HCT116 (cell line): ENCODE results near the gene CD83. TPM values are rescaled to one million over a fixed set of nuclear protein-coding genes. Genes with fewer than 3 reads are reported as not detected.

ENCODE experiments used
- ATAC-seq: fragments of 200-7000 bp; cut with Tn5 transposase; 2 replicates; pipeline ENCODE4 v1.9.1; 2020; ENCODE audit warnings: mild to moderate bottlenecking, moderate library complexity
- BruUV-seq: library from RNA; stranded (reverse); fragments of 400-500 nt; replicated peaks from 2 replicates; lab custom pipeline; 2021; lab: Mats Ljungman, UMichigan
- CTCF ChIA-PET: fragments of 300-600 bp; sonication (Branson Sonifier 250); formaldehyde crosslinking; loops from one replicate; lab custom pipeline; 2021; ENCODE audit warnings: antibody characterized with exemption; lab: Charles Lee
- POLR2A ChIA-PET: fragments of 300-600, 350-600 bp; sonication (Branson Sonifier 250); formaldehyde crosslinking; loops from one replicate; lab custom pipeline; 2021; ENCODE audit warnings: antibody characterized with exemption; lab: Charles Lee
- RAD21 ChIA-PET, 2 experiments: fragments of 300-600 bp; sonication (Branson Sonifier 250); formaldehyde crosslinking; loops; one replicate each; lab custom pipeline; 2023; ENCODE audit warnings: low total read pairs in 2 of 2; ENCODE audit not compliant: uncharacterized antibody in 2 of 2, unreplicated experiment in 2 of 2, low non-redundant PET in 1 of 2; lab: Charles Lee
- DNase-seq: peaks from one replicate; pipeline ENCODE4 v3.0.0-alpha.2; 2010; ENCODE audit warnings: low read depth, low spot score
- H2AFZ ChIP-seq: fragments of 200-600 bp; shearing (Covaris generic), sonication (generic); 2 replicates; pipeline ENCODE4 v1.6.1; 2017; ENCODE audit warnings: low read depth, mixed run types, mixed read lengths, antibody characterized with exemption, low read length; ENCODE audit not compliant: poor library complexity, severe bottlenecking
- H3K27ac ChIP-seq: 2 replicates; pipeline ENCODE4 v1.5.1; 2012; ENCODE audit warnings: low read depth, low read length
- H3K27me3 ChIP-seq: fragments of 200-600 bp; sonication (generic); 2 replicates; pipeline ENCODE4 v1.6.1; 2016; ENCODE audit warnings: mixed run types, low read length, mixed read lengths; ENCODE audit not compliant: insufficient read depth
- H3K36me3 ChIP-seq, 2 experiments: fragments of 200-500 bp in 1 of 2; fragments of 200-600 bp in 1 of 2; sonication (Bioruptor generic) in 1 of 2; sonication (generic) in 1 of 2; 2 replicates each; pipeline versions ENCODE4 v1.5.1 to v1.6.1; 2014 to 2016; ENCODE audit warnings: low read length in 2 of 2, inconsistent platforms in 1 of 2, mixed read lengths in 1 of 2, mixed run types in 1 of 2; ENCODE audit not compliant: insufficient read depth in 2 of 2, control insufficient read depth in 1 of 2
- H3K4me1 ChIP-seq, 2 experiments: fragments of 200-600 bp in 1 of 2; sonication (generic) in 1 of 2; 2 replicates each; pipeline versions ENCODE4 v1.5.1 to v1.6.1; 2012 to 2017; ENCODE audit warnings: low read length in 2 of 2, inconsistent platforms in 1 of 2, mild to moderate bottlenecking in 1 of 2, mixed read lengths in 1 of 2, mixed run types in 1 of 2, moderate library complexity in 1 of 2; ENCODE audit not compliant: insufficient read depth in 2 of 2, control insufficient read depth in 1 of 2
- H3K4me2 ChIP-seq: fragments of 200-600 bp; sonication (generic); 2 replicates; pipeline ENCODE4 v1.6.1; 2017; ENCODE audit warnings: mixed run types, low read length, mixed read lengths
- H3K4me3 ChIP-seq, 2 experiments: fragments of 200-600 bp in 1 of 2; sonication (generic) in 1 of 2; replicated peaks in 1 of 2; 2 replicates each; pipeline ENCODE4 v1.5.1; 2011 to 2016; ENCODE audit warnings: low read length in 2 of 2, control low read depth in 1 of 2, low read depth in 1 of 2, mild to moderate bottlenecking in 1 of 2, mixed read lengths in 1 of 2, mixed run types in 1 of 2
- H3K79me2 ChIP-seq: fragments of 200-600 bp; sonication (generic); 2 replicates; pipeline ENCODE4 v1.6.1; 2017; ENCODE audit warnings: mild to moderate bottlenecking, mixed run types, low read length, moderate library complexity, mixed read lengths; ENCODE audit not compliant: insufficient read depth
- H3K9ac ChIP-seq: fragments of 200-600 bp; sonication (generic); 2 replicates; pipeline ENCODE4 v1.6.1; 2016; ENCODE audit warnings: low read length, mixed read lengths
- H3K9me2 ChIP-seq: fragments of 200-600 bp; sonication (generic), shearing (Covaris generic); 2 replicates; pipeline ENCODE4 v1.6.1; 2017; ENCODE audit warnings: mixed run types, mild to moderate bottlenecking, moderate library complexity; ENCODE audit not compliant: insufficient read depth
- H3K9me3 ChIP-seq, 2 experiments: fragments of 200-500 bp in 1 of 2; fragments of 200-600 bp in 1 of 2; sonication (Bioruptor generic) in 1 of 2; sonication (generic) in 1 of 2; 2 replicates each; pipeline ENCODE4 v1.6.1; 2014 to 2017; ENCODE audit warnings: low read length in 2 of 2, mixed read lengths in 2 of 2, inconsistent platforms in 1 of 2, low read depth in 1 of 2, mild to moderate bottlenecking in 1 of 2, mixed run types in 1 of 2, moderate library complexity in 1 of 2; ENCODE audit not compliant: control insufficient read depth in 1 of 2, insufficient read depth in 1 of 2
- H4K20me1 ChIP-seq: fragments of 200-600 bp; sonication (generic), shearing (Covaris generic); 2 replicates; pipeline ENCODE4 v1.6.1; 2017; ENCODE audit warnings: mixed run types, mild to moderate bottlenecking, moderate library complexity; ENCODE audit not compliant: insufficient read depth
- ATF3 ChIP-seq: IDR thresholded peaks from 2 replicates; pipeline ENCODE4 v1.6.1; 2012
- CEBPB ChIP-seq: IDR thresholded peaks from 2 replicates; pipeline ENCODE4 v1.6.1; 2012; ENCODE audit warnings: low read depth
- ELF1 ChIP-seq: IDR thresholded peaks from 2 replicates; pipeline ENCODE4 v1.6.1; 2012; ENCODE audit warnings: low read depth, borderline replicate concordance
- EZH2 ChIP-seq: fragments of 200-600 bp; sonication (generic); IDR thresholded peaks from 2 replicates; pipeline ENCODE4 v1.6.1; 2017; ENCODE audit warnings: antibody characterized with exemption, mixed run types
- EZH2phosphoT487 ChIP-seq: fragments of 200-600 bp; IDR thresholded peaks from 2 replicates; pipeline ENCODE4 v1.6.1; 2018; ENCODE audit warnings: antibody characterized with exemption, borderline replicate concordance
- FOSL1 ChIP-seq: IDR thresholded peaks from 2 replicates; pipeline ENCODE4 v1.6.1; 2012; ENCODE audit warnings: low read depth
- JUND ChIP-seq: IDR thresholded peaks from 2 replicates; pipeline ENCODE4 v1.6.1; 2012
- MAX ChIP-seq: IDR thresholded peaks from 2 replicates; pipeline ENCODE4 v1.6.1; 2012
- SIN3A ChIP-seq: IDR thresholded peaks from 2 replicates; pipeline ENCODE4 v1.6.1; 2012; ENCODE audit warnings: low read depth
- SP1 ChIP-seq: IDR thresholded peaks from 2 replicates; pipeline ENCODE4 v1.6.1; 2012; ENCODE audit warnings: low read depth
- SRF ChIP-seq: IDR thresholded peaks from 2 replicates; pipeline ENCODE4 v1.6.1; 2012; ENCODE audit warnings: low read depth
- YY1 ChIP-seq: IDR thresholded peaks from 2 replicates; pipeline ENCODE4 v1.6.1; 2011; ENCODE audit warnings: low read length, low read depth, moderate library complexity, mild to moderate bottlenecking; ENCODE audit not compliant: insufficient replicate concordance; ENCODE audit errors: extremely low read depth
- ZBTB33 ChIP-seq: IDR thresholded peaks from 2 replicates; pipeline ENCODE4 v1.6.1; 2011; ENCODE audit warnings: mild to moderate bottlenecking, low read length, moderate library complexity; ENCODE audit not compliant: insufficient replicate concordance; ENCODE audit errors: extremely low read depth
- ZFX ChIP-seq: fragments of 450-650 bp; IDR thresholded peaks from 2 replicates; pipeline ENCODE4 v1.6.1; 2017
- ZNF274 ChIP-seq: fragments of 200-500 bp; sonication (Bioruptor generic); IDR thresholded peaks from 2 replicates; pipeline ENCODE4 v1.6.1; 2014; ENCODE audit warnings: mild to moderate bottlenecking, low read depth, low read length, inconsistent platforms
- intact Hi-C: fragments of 100-400 bp; cut with micrococcal nuclease; formaldehyde crosslinking; loops from 2 replicates; pipeline ENCODE4 v1.10.0; 2022
- total RNA-seq: library from RNA; stranded (reverse); gene quantifications from one replicate; pipeline ENCODE4 v1.2.1, GENCODE V29; 2021; ENCODE audit not compliant: unreplicated experiment
- TF ChIP-seq, protein P1 (sequence below), 3 experiments: fragments of 200-600 bp in 1 of 3; sonication (generic) in 1 of 3; IDR thresholded peaks in 2 of 3; conservative IDR thresholded peaks in 1 of 3; 2 replicates each; pipeline ENCODE4 v1.5.1; 2012 to 2017; ENCODE audit warnings: low read depth in 2 of 3, low read length in 2 of 3, antibody characterized with exemption in 1 of 3, borderline replicate concordance in 1 of 3, control low read depth in 1 of 3, mild to moderate bottlenecking in 1 of 3, mixed read lengths in 1 of 3, mixed run types in 1 of 3, moderate library complexity in 1 of 3; ENCODE audit not compliant: insufficient read depth in 1 of 3

The CD83 gene
- total RNA-seq, 1 experiment from 2014 or later = 6.0 TPM

DNA sequence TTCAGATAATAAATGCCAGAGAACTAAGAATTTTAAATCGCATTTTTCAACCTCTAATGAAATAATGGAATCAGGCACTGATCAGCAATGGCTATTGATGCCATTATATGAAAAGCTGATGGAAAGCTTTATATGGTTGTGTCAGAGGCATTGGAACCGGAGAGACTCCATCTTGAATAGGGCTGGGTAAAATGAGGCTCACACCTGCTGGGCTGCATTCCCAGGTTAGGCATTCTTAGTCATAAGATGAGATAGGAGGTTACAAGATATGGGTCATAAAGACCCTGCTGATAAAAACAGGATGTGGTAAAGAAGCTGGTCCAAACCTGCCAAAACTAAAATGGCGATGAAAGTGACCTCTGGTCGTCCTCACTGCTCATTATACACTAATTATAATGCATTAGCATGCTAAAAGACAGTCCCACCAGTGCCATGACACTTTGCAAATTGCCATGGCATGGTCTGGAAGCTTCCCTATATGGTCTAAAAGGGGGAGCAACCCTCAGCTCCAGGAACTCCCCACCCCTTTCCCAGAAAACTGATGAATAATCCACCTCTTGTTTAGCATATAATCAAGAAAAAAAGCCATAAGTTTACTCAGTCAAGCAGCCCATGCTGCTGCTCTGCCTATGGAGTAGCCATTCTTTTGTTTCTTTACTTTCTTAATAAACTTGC lies 40.2 kb upstream of the CD83 start:
- H2AFZ ChIP-seq = no peak overlapping the region
- ChIA-PET RAD21 (no interaction called here), CTCF (interaction anchor here (1.4 kb wide), 1 partner anchor 10 kb away, joined by 3 read pairs; no protein-coding TSS in a partner anchor), POLR2A (no interaction called here)
- H3K27me3 ChIP-seq = no peaks in the 10 kb centered on the region
- no peak overlapping the region for H3K4me3 ChIP-seq
- no peak overlapping the region for H3K27ac ChIP-seq
- H3K4me2 ChIP-seq = no peak overlapping the region
- BruUV-seq = no TSS peak
- H3K9ac ChIP-seq = no peak overlapping the region
- TF ChIP-seq ATF3 = no peak
- no peak for TF ChIP-seq CEBPB
- no peak for TF ChIP-seq SIN3A
- TF ChIP-seq SRF = no peak
- TF ChIP-seq YY1 = no peak
- no peak for TF ChIP-seq ZNF274
- TF ChIP-seq FOSL1 = no peak
- H4K20me1 ChIP-seq = no peaks in the 10 kb centered on the region
- ATAC-seq (no peak), DNase-seq (no peak)
- H3K36me3 ChIP-seq = no peaks in the 10 kb centered on the region
- intact Hi-C loops = no loop called here
- H3K4me1 ChIP-seq = peaks cover 0 to 11% of the 10 kb centered on the region in 2 experiments; a peak in 1 of 4 replicates
- H3K9me3 ChIP-seq = no peaks in the 10 kb centered on the region
- H3K9me2 ChIP-seq = no peaks in the 10 kb centered on the region
- no peaks in the 10 kb centered on the region for H3K79me2 ChIP-seq

DNA sequence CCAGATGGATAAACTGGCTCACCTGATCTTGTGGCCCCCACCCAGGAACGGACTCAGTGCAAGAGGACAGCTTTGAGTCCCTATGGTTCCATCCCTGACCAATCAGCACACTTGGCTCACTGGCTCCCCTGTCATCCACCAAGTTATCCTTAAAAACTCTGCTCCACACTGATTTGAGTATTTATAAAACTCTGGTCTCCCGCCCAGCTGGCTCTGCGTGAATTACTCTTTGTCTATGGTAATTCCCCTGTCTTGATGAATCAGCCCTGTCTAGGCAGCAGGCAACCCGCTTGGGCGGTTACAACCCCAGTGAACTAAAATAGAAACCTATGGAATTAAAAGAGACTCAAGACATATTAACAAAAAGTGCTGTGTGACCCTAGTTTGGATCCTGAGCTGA lies 38.1 kb upstream of the CD83 start:
- H3K4me1 ChIP-seq = peaks cover 0 to 10% of the 10 kb centered on the region in 2 experiments; a peak in 1 of 4 replicates
- H2AFZ ChIP-seq = no peak overlapping the region
- DNase-seq (no peak), ATAC-seq (no peak)
- no peaks in the 10 kb centered on the region for H3K36me3 ChIP-seq
- ChIA-PET POLR2A (no interaction called here), CTCF (interaction anchor here (1.0 to 1.5 kb wide), 3 partner anchors 13 to 171 kb away, joined by 3 to 7 read pairs (median 3); no protein-coding TSS in a partner anchor), RAD21 (interaction anchor here in 1 of 2 experiments (0.6 kb wide), 1 partner anchor 1256 kb away, joined by 3 read pairs; no protein-coding TSS in a partner anchor)
- no peaks in the 10 kb centered on the region for H3K9me3 ChIP-seq
- no peak overlapping the region for H3K27ac ChIP-seq
- intact Hi-C loops = no loop called here
- no peak overlapping the region for H3K4me3 ChIP-seq
- no peaks in the 10 kb centered on the region for H3K27me3 ChIP-seq
- H3K79me2 ChIP-seq = no peaks in the 10 kb centered on the region
- H3K9me2 ChIP-seq = no peaks in the 10 kb centered on the region
- BruUV-seq = no TSS peak
- no peak overlapping the region for H3K9ac ChIP-seq
- H4K20me1 ChIP-seq = no peaks in the 10 kb centered on the region
- H3K4me2 ChIP-seq = no peak overlapping the region
- TF ChIP-seq ELF1 (no peak), SIN3A (no peak), MAX (no peak), ZFX (no peak), EZH2 (no peak), SP1 (no peak), JUND (no peak), ZNF274 (no peak), EZH2phosphoT487 (no peak), CEBPB (no peak), ZBTB33 (no peak), FOSL1 (no peak)
- TF ChIP-seq, protein P1, sequence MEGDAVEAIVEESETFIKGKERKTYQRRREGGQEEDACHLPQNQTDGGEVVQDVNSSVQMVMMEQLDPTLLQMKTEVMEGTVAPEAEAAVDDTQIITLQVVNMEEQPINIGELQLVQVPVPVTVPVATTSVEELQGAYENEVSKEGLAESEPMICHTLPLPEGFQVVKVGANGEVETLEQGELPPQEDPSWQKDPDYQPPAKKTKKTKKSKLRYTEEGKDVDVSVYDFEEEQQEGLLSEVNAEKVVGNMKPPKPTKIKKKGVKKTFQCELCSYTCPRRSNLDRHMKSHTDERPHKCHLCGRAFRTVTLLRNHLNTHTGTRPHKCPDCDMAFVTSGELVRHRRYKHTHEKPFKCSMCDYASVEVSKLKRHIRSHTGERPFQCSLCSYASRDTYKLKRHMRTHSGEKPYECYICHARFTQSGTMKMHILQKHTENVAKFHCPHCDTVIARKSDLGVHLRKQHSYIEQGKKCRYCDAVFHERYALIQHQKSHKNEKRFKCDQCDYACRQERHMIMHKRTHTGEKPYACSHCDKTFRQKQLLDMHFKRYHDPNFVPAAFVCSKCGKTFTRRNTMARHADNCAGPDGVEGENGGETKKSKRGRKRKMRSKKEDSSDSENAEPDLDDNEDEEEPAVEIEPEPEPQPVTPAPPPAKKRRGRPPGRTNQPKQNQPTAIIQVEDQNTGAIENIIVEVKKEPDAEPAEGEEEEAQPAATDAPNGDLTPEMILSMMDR (IDR thresholded peaks at IDR 0.05 in 2 of 3, conservative IDR thresholded peaks at IDR 0.05 in 1 of 3; ENCODE audit: borderline replicate concordance in 1 of 3, insufficient read depth in 1 of 3, low read depth in 2 of 3, low read length in 2 of 3) = no peak
